Esophagus mucosa (tissue), 1 donor: ENCODE results near the gene GJA10. TPM values are rescaled to one million over a fixed set of nuclear protein-coding genes. Genes with fewer than 3 reads are reported as not detected.

ENCODE experiments used
- ATAC-seq: fragments of 200-7000 bp; cut with Tn5 transposase; one replicate; pipeline ENCODE4 v1.9.1; 2020
- total RNA-seq: library from RNA; stranded (reverse); gene quantifications from one replicate; pipeline ENCODE4 v1.2.4, GENCODE V29; 2023
- donor health status: DM: yes; HTN: yes; CAD: no.

GJA10 gene
- total RNA-seq, 1 donor from 2014 or later, result not detected

- no peak for ATAC-seq
Measured at GRCh38 chr6:89917801-89918366, 23.6 kb downstream of the GJA10 start.

- no peak for ATAC-seq
Measured at GRCh38 chr6:89921197-89921596, 26.9 kb downstream of the GJA10 start.

- ATAC-seq, result peak; percentile 69
Measured at GRCh38 chr6:89921691-89922090, 27.4 kb downstream of the GJA10 start.

GRCh38 chr6:89924231-89924630, 30.0 kb downstream of the GJA10 start:
- ATAC-seq, result no peak

DNA sequence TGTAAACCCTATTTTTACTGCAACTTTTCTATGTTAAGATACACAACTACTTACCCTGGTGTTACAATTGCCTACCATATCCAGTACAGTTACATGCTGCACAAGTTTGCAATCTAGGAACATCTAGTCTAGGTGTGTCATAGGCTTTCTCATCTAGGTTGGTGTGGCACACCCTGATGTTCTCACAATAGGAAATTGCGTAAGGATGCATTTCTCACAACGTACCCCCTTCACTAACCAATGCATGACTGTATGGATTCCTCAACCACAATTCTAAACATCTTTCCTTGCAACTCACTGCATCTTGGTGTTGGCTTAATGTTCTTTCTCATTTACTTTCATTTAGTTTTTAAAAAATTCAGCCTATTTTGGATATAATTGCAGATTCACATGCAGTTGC, 31.6 kb downstream of the GJA10 start:
- ATAC-seq, result peak; percentile 88

- no peak for ATAC-seq
Measured at GRCh38 chr6:89927264-89927663, 33.0 kb downstream of the GJA10 start.

GRCh38 chr6:89927791-89928550, 33.7 kb downstream of the GJA10 start:
- no peak for ATAC-seq

DNA sequence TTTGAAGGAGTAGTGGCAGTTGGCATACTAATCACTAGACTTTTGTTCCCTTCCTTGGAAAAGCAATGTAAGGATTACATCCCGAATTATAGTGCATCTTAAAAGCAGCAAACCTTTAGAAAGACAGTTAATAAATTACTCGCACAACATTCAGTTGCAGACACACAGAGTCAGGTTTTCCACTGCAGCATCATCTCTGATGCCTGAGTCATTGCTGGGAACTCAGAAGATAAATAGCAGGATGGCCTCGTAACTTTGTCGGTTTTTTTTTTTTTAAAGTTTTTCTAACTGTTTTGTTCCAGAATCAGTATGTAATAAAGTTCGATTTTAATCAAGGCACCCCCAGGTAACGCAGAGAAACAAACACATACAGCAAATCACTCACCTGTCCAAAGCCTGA, 34.3 kb downstream of the GJA10 start:
- ATAC-seq, result no peak

GRCh38 chr6:89930789-89931188, 36.5 kb downstream of the GJA10 start:
- ATAC-seq, result no peak

DNA sequence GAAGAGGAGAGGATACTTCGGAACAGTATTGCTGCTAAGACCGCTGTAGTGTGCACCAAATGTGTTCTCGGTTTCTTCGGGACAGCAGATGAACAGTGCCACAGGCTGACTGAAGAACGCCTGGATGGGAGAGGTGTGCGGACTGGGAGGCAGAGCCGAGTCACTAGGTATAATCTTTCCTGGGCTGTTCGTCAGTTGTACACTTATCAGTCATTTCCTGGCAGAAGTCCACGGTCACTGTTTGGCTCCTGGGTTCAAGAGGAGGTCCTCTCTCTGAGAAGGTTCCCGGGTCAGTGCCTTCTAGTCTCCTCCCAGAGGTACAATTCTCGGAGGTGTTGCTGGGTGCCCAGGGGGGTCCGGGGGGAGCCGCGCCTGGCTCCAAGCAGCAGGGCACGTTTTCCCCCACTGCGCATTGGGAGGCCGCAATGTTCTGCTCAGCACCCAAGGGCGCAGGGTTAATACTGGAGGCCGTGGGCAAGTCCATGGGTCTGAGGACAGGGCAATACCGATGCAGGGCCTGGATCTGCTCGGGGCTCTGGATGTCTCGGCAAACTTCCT, 38.1 kb downstream of the GJA10 start:
- peak; percentile 26 for ATAC-seq

DNA sequence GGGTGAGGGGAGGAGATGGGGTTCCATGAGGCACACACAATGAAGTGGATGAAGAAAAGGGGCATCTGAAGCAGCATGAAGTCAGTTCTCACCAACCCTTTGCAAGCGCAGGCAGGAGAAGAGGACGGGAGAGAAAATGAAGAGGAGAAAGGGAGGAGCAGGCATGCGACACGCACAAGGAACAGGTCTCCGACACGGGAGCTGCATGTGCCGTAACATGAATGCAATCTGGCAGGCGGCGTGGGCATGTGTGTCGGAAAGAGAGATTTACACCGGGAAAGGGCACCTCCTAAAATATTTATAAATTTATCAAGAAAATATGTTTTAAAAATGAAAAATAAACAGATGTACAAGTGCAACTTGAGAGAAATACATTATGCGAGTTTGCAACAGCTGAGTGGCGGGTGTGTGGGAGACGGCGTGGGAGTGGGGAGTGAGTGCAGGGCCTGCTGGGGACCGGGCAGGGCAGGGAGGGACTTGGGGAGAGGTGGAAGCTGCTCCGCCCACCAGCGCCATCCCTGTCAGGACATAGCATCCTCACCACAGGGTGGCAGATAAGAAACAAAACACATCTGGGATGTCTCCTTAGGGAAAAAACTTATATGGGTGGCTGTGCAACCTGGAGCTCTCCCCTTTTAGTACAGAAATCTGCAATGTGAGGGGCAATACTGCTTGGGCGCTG, 40.6 kb downstream of the GJA10 start:
- ATAC-seq, result no peak

GRCh38 chr6:89936177-89936576, 41.9 kb downstream of the GJA10 start:
- ATAC-seq, result no peak

DNA sequence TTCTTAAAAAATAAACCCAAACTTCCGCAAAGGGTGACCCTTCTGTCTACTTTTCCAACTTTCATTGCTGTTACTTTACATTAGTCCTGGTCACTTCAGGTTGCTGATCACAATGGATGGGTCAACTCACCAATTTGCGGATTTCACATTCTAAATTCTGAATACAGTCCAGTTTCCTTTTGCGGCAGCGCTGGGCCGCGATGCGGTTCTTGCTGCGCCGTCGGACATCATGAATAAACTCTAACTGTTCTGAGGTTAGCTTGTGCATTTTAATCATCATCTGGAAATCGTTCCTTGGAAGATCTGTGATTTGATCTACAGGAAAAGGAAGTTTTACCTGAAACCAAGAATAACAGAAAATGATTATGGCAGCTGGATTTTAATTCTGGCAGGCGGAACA, 43.7 kb downstream of the GJA10 start:
- no peak for ATAC-seq

- ATAC-seq, result no peak
Measured at GRCh38 chr6:89939144-89939543, 44.9 kb downstream of the GJA10 start.

GRCh38 chr6:89940225-89941027, 46.2 kb downstream of the GJA10 start:
- peak; percentile 94 for ATAC-seq

- no peak for ATAC-seq
Measured at GRCh38 chr6:89941031-89941762, 46.9 kb downstream of the GJA10 start.

GRCh38 chr6:89941763-89942497, 47.7 kb downstream of the GJA10 start:
- no peak for ATAC-seq

DNA sequence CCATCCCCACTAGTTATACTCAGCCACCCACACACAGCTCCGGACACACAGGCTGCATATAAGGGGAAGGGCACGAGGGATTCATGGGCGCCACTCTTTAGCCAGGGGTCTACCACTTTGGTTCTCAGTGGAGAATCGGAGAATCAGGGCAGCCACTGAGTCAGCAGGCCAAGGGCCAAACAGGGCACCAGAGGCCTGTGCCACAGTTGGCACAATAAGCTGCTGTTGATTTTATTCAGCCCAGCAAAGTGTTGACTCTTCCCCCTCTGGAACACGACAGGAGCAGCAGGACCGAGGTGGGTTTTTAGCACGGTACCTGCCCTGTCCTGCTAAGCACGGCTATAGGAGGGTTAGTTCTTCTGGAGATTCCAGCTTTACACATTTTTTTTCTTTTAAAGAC, 48.3 kb downstream of the GJA10 start:
- ATAC-seq, result no peak

GRCh38 chr6:89944181-89944755, 50.0 kb downstream of the GJA10 start:
- ATAC-seq, result no peak

- no peak for ATAC-seq
Measured at GRCh38 chr6:89944826-89945407, 50.6 kb downstream of the GJA10 start.
